Mucosa of rectum (tissue), 2 donors: ENCODE results near the gene NOP14.

ENCODE experiments used
- H3K27ac ChIP-seq, 2 donors: one replicate each; pipeline ENCODE4 v1.7.0; 2013; ENCODE audit warnings: inconsistent platforms in 2 of 2, low read depth in 2 of 2, low read length in 2 of 2
- H3K27me3 ChIP-seq, 2 donors: one replicate each; pipeline ENCODE4 v1.7.0; 2013; ENCODE audit warnings: low read length in 2 of 2; ENCODE audit not compliant: control insufficient read depth in 2 of 2, insufficient read depth in 2 of 2
- H3K36me3 ChIP-seq, 2 donors: one replicate each; pipeline ENCODE4 v1.7.0; 2013; ENCODE audit warnings: low read length in 2 of 2; ENCODE audit not compliant: control insufficient read depth in 2 of 2, insufficient read depth in 2 of 2
- H3K4me1 ChIP-seq, 2 donors: one replicate each; pipeline ENCODE4 v1.7.0; 2013; ENCODE audit warnings: low read length in 2 of 2, mild to moderate bottlenecking in 1 of 2; ENCODE audit not compliant: control insufficient read depth in 2 of 2, insufficient read depth in 2 of 2
- H3K4me3 ChIP-seq, 2 donors: one replicate each; pipeline ENCODE4 v1.7.0; 2013; ENCODE audit warnings: low read length in 2 of 2
- H3K9ac ChIP-seq, 2 donors: one replicate each; pipeline ENCODE4 v1.7.0; 2013; ENCODE audit warnings: low read length in 2 of 2, low read depth in 1 of 2, mild to moderate bottlenecking in 1 of 2
- H3K9me3 ChIP-seq, 2 donors: one replicate each; pipeline ENCODE4 v1.7.0; 2013; ENCODE audit warnings: low read length in 2 of 2; ENCODE audit not compliant: control insufficient read depth in 2 of 2
- donor health status: healthy.
- donor health status: Normal muscosa, but diverticular disease.

NOP14 gene

DNA sequence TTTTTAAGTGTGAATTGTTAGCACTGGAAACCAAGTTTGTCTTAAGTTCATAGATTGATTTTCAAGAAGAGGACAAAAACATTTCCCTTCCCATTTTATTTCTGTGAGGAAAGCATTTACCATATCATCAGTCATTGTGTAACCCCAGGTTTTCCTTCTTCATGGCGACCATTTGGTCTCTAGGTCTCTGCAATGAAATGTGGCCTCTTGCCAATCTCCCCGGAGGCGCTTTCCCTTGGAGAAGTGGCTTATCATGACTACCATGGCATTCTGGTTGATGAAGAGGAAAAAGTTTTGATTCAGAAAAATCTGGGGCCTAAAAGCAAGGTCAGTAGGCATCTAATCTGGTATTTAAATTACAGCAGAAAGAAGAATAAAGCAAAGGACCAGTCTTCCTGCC is 65.2 kb downstream of the NOP14 start:
- H3K4me3 ChIP-seq, result no peak overlapping the region
- H3K27ac ChIP-seq, result no peak overlapping the region
- peaks cover 50 to 66% of the 10 kb centered on the region in 2 donors for H3K36me3 ChIP-seq

DNA sequence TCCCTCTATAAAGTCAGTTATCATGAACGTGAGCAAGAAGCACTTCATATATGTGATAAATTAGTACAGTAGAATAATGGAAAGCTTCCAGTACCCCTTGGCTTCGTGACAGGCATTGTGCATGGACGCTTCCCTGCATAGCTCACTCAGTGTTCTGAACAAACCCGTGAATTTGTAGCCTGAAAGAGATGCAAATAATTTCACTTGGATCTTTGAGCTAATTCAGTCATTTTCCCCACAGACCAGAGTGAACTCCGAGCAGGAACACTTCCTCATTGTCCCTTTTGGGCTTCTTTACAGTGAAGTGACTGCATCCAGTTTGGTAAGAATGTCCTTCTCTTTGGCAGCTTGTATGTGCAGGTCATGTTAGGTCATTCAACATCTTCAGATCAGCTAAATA is 69.4 kb downstream of the NOP14 start:
- Histone ChIP-seq H3K36me3 (peaks cover 30 to 40% of the 10 kb centered on the region in 2 donors), H3K27ac (no peak overlapping the region), H3K4me3 (no peak overlapping the region), H3K27me3 (no peaks in the 10 kb centered on the region), H3K9ac (no peak overlapping the region), H3K9me3 (no peaks in the 10 kb centered on the region), H3K4me1 (no peaks in the 10 kb centered on the region)

More for the DNA sequence above, 65.2 kb downstream of the NOP14 start:
- Histone ChIP-seq H3K9me3 (no peaks in the 10 kb centered on the region), H3K4me1 (no peaks in the 10 kb centered on the region), H3K27me3 (no peaks in the 10 kb centered on the region), H3K9ac (no peak overlapping the region)

DNA sequence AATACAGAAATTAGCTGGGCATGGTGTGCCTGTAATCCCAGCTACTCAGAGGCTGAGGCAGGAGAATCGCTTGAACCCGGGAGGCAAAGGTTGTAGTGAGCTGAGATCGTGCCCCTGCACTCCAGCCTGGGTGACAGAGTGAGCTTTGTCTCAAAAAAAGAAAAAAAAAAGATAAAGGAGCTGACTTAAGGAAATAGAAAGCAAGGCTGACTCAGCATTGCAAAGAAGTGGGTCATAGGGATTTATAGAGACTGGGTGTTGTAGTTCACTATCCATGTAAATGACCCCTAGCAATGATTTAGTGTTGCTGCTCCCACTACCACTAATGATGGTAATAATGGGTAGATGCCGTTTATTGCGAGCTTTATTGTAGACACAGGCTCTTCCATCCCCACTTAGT is 71.9 kb downstream of the NOP14 start:
- H3K4me1 ChIP-seq, result no peaks in the 10 kb centered on the region
- H3K27me3 ChIP-seq, result no peaks in the 10 kb centered on the region
- H3K4me3 ChIP-seq, result no peak overlapping the region
- no peak overlapping the region for H3K27ac ChIP-seq
- no peak overlapping the region for H3K9ac ChIP-seq
- peaks cover 29 to 34% of the 10 kb centered on the region in 2 donors for H3K36me3 ChIP-seq
- H3K9me3 ChIP-seq, result no peaks in the 10 kb centered on the region

DNA sequence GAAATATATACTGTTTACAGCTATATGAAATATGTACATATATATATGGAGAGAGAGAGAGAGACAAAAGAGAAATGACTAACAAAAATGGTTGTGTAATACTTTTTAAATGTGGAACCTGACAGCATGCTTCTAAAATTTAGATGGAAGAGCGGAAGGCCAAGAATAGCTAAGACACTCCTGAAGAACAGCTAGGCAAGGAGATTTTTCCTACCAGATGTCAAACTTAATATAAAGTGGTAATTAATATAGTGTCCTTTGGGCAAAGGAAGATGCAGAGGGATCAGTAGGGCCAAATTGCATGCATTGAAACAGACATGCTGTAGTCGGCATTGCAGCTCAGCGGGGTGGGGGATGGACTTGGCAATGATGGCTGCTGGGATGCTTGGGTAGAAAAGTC is 74.3 kb downstream of the NOP14 start:
- no peaks in the 10 kb centered on the region for H3K27me3 ChIP-seq
- H3K4me1 ChIP-seq, result no peaks in the 10 kb centered on the region
- H3K36me3 ChIP-seq, result peaks cover 34 to 41% of the 10 kb centered on the region in 2 donors
- H3K27ac ChIP-seq, result no peak overlapping the region
- no peak overlapping the region for H3K4me3 ChIP-seq
- no peak overlapping the region for H3K9ac ChIP-seq
- H3K9me3 ChIP-seq, result no peaks in the 10 kb centered on the region
